Measurements from ENCODE around the gene RUSC2.
"Not testable (repeated sequence)": the region's sequence is repeated elsewhere in the genome, so short reads cannot be mapped to it uniquely, and the experiment has no call there.

RUSC2 gene

GRCh38 chr9:35522700-35523099 lies 32.8 kb downstream of the RUSC2 start:
- no peak for DNase-seq (ENCODE audit: low read depth in 2 of 2)

DNA sequence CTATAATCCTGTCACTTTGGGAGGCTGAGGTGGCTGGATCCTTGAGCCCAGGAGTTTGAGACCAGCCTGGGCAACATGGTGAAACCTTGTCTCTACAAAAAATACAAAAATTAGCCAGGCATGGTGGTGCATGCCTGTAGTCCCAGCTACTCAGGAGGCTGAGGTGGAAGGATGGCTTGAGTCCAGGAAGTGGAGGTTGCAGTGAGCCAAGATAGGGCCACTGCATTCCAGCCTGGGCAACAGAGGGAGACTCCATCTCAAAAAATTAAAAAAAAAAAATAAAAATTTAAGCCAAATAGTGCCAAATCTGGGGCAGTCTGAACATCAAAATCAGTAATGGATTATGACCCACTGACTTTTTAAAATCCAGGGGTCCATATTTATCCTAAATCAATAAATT lies 33.6 kb downstream of the RUSC2 start:
- not testable (repeated sequence) for DNase-seq (ENCODE audit: low read depth in 2 of 2)

GRCh38 chr9:35526087-35526801 lies 36.3 kb downstream of the RUSC2 start:
- DNase-seq (ENCODE audit: low read depth in 2 of 2): no peak

DNA sequence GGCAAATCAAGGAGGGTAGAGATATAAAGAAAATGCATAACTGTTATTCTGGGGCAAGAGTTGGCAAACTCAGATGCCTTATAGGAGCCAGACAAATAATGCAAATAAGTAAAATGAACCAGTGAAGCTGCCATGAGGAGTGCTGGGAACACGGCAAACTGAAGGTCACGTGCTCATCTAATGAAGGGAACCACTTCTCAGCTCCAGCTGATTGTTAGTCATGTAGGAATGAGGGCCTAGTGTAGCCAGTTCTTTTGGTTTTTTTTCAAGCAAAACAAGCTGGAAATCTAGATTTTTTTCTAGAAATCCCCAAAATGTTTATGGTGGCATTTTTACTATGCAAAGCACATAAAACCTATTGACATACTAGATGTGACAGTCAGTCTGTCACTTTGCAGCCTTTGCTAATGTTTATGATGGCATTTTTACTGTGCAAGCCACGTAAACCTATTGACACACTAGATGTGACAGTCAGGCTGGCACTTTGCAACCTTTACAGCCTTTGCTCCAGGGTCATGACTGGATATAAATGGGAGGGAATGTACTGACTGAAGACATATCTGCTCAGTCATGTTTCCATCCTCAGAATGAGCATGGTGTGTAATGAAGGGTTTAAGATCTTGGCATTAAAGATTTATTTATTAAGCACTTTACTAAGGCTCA lies 39.4 kb downstream of the RUSC2 start:
- no peak for DNase-seq (ENCODE audit: low read depth in 2 of 2)

GRCh38 chr9:35533398-35533797 lies 43.5 kb downstream of the RUSC2 start:
- DNase-seq (ENCODE audit: low read depth in 2 of 2): no peak

DNA sequence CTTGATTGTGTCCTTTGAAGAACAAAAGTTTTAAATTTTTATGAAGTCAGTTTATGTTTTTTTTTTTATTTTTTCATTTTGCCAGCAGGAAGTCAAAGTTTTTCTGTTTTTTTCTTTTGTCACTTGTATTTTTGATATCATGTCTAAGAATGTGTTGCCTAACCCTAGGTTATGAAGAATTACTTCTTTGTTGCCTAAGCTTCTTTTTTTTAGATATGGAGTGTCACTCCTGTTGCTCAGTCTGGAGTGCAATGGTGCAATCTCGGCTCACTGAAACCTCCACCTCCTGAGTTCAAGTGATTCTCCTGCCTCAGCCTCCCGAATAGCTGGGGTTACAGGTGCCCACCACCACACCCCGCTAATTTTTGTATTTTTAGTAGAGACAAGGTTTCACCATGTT lies 45.0 kb downstream of the RUSC2 start:
- DNase-seq (ENCODE audit: low read depth in 2 of 2): not testable (repeated sequence)

GRCh38 chr9:35537913-35538312 lies 48.0 kb downstream of the RUSC2 start:
- DNase-seq (ENCODE audit: low read depth in 2 of 2): no peak

- DNase-seq (ENCODE audit: low read depth in 2 of 2): no peak
Observed at GRCh38 chr9:35538361-35539234, 48.7 kb downstream of the RUSC2 start.

Data from activated CD4-positive, alpha-beta T cell treated with anti-CD3 and anti-CD28 coated beads for 24 hours (primary cell).